HPDE6-E6E7 (cell line): ENCODE data around the gene ZNF24.
A peak's percentile ranks its signal among the peaks of the same experiment; 100 is the strongest.

ENCODE experiments used
- DNase-seq: peaks from one replicate; pipeline ENCODE4 v3.0.0; 2011; ENCODE audit warnings: missing footprints; ENCODE audit errors: extremely low spot score

The ZNF24 gene

GRCh38 chr18:35355140-35355618 lies 11.0 kb upstream of the ZNF24 start:
- peak; percentile 64 for DNase-seq

GRCh38 chr18:35352778-35353177 lies 8.6 kb upstream of the ZNF24 start:
- DNase-seq, result no peak

GRCh38 chr18:35352283-35352682 lies 8.1 kb upstream of the ZNF24 start:
- DNase-seq, result no peak

GRCh38 chr18:35348001-35348400 lies 3.8 kb upstream of the ZNF24 start:
- DNase-seq, result no peak

GRCh38 chr18:35345950-35346349 lies 1.7 kb upstream of the ZNF24 start:
- no peak for DNase-seq

- DNase-seq, result no peak
Observed at GRCh38 chr18:35345460-35345921, 1.3 kb upstream of the ZNF24 start.

- DNase-seq, result no peak
Observed at GRCh38 chr18:35344736-35345459, 678 bp upstream of the ZNF24 start.

- no peak for DNase-seq
Observed at GRCh38 chr18:35343488-35343935, 708 bp downstream of the ZNF24 start.

- no peak for DNase-seq
Observed at GRCh38 chr18:35337286-35337685, 6.9 kb downstream of the ZNF24 start.

GRCh38 chr18:35335866-35336265 lies 8.4 kb downstream of the ZNF24 start:
- no peak for DNase-seq

- no peak for DNase-seq
Observed at GRCh38 chr18:35334821-35335220, 9.4 kb downstream of the ZNF24 start.

GRCh38 chr18:35334212-35334611 lies 10.0 kb downstream of the ZNF24 start:
- DNase-seq, result no peak

- no peak for DNase-seq
Observed at GRCh38 chr18:35331367-35332087, 12.7 kb downstream of the ZNF24 start.

GRCh38 chr18:35328868-35329267 lies 15.4 kb downstream of the ZNF24 start:
- no peak for DNase-seq

GRCh38 chr18:35326695-35327387 lies 17.4 kb downstream of the ZNF24 start:
- no peak for DNase-seq

GRCh38 chr18:35324926-35325655 lies 19.1 kb downstream of the ZNF24 start:
- no peak for DNase-seq

GRCh38 chr18:35322486-35323458 lies 21.4 kb downstream of the ZNF24 start:
- peak; percentile 26 for DNase-seq

GRCh38 chr18:35311496-35311895 lies 32.7 kb downstream of the ZNF24 start:
- DNase-seq, result no peak

GRCh38 chr18:35306588-35307250 lies 37.5 kb downstream of the ZNF24 start:
- DNase-seq, result no peak

- DNase-seq, result no peak
Observed at GRCh38 chr18:35303610-35304009, 40.6 kb downstream of the ZNF24 start.
